GM18517 (cell line): Measurements from ENCODE around the gene CNST.

Experiments
- ATAC-seq: cut with Tn5 transposase; IDR thresholded peaks from one replicate; pipeline ENCODE4 v1.9.1; 2021; ENCODE audit warnings: mild to moderate bottlenecking, moderate library complexity; ENCODE audit not compliant: unreplicated experiment

CNST gene

DNA sequence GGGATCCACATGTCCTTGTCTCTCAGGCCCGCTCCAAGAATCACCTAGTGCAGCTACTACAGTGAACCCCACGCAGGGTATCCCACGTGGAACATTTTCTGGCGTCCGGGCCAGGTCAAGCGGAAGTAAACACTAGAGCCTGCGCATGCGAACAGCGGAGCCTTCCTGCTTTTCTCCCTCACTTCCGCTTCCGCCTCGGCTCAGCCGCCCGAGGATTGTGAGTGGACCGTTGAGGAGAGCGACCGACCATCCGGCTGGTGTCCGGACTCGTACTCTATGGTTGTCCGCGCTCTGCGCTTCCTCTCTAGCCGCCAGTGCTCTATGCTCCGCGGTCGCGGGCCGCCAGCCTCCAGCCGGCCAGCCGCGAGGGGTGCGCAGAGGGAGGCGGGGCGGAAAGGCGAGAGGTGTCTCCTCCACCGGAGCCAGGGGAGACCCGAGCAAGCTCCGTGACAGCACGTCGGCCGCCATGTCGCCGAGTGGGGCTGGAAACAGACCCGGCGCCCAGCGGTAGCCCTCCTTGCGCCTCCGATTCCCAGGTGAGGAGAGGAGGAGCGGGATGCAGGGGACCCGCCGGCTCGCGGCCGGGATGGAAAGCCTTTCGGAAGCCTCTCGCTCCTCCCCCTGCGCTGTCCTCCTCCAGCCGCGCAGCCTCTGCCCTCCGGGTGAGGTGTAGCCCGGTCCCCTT, at the start of gene CNST, which contains the start of gene TFB2M:
Gene CNST (plus strand): TSS at position 329 of the 685 bp plus-strand sequence. CDS start 25,107 bp downstream, outside the sequence.
Gene TFB2M (minus strand): TSS at position 134 of the 685 bp plus-strand sequence. CDS start 123 bp downstream, at position 11.
- ATAC-seq = peak; percentile 94

- ATAC-seq = no peak
Measured at GRCh38 chr1:246517391-246517790, 48.9 kb upstream of the CNST start.

GRCh38 chr1:246518456-246519205, 47.6 kb upstream of the CNST start:
- no peak for ATAC-seq

GRCh38 chr1:246519514-246519913, 46.7 kb upstream of the CNST start:
- ATAC-seq = no peak

GRCh38 chr1:246526380-246526779, 39.9 kb upstream of the CNST start:
- no peak for ATAC-seq

DNA sequence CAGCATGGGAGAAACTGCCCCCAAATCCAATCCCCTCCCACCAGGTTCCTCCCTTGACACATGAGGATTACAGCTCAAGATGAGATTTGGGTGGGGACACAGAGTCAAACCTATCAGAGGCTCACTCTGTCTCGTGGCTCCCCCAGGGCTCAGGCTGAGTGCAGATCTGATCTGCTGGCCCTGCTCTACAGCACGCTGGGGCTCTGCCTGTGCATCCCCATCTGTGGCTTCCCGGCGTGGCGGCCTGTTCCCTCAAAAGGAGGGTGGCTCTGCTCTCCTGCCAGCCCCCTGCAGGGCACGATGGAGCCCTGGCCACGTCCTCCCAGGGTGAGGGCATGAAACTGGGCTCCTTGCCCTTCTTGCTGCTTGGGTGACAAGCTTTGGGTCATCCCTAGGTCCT, 39.3 kb upstream of the CNST start:
- no peak for ATAC-seq

DNA sequence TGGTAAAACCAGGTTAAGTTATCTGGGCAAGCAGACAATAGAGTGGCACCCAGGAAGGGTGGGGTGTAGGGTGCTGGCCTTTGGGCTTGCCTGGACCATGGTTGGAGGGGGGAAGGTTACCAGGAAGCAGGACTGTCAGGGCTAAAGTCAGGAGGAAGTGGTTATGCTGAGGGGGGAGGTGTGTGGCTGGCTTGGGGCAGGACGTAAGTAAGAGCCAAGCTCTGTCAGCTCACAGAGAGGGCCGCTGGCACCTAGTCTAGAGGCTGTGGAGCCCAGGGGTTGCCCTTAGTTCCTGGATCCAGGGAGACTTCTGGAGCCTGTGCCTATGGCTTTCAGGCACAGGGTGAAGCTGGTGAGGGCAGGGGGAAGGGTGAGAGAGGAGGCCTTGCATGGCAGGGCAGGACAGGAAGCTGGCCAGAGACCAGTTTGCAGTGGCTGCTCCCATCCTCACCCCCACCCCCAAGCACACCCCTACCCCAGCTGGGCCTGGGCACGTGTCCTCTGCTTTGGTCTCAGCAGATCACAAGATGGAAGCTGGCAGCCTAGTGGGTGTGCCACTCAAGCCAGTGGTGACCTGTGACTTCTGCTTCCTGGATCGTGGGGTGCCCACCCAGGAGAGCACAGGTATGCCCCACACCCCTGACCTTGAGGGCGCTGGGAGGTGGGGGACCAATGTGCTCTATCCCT, 38.7 kb upstream of the CNST start:
- no peak for ATAC-seq

DNA sequence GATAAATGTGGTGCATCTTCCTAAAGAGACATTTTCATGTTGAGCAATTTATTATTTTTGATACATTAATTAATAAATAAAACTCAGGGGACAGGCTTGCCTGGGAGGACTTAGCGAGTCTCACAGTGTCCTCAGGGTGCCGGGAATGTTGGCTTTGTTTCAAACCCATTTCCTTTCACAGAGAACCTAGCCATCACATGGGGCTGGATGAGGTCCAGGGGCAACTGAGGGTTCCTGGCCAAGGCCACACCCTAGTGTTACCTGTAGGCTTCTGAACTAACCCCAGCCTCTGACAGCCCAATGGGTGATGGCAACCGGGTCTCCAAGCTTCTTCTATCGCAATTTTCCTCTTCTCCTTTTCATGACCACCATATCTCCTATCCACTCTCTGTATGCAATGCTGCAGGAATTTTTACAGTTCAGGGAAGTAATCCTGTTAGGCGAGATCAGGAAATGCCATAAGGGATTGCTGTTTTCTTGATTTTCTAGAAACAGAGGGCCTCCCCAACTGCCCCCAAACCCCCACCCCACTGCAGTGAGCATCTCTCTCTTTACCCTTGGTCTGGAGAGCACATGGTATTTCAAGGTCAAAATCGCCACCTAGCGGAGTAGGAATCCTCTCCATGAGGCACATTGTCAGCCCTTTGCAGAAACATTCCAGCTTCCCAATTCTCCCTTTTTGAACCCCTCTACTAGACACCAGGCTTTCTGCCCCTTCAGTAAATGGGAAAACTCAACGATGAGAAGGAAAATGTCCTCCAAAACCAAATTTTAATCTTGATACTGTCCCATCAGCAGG, 37.1 kb upstream of the CNST start:
- ATAC-seq = no peak

DNA sequence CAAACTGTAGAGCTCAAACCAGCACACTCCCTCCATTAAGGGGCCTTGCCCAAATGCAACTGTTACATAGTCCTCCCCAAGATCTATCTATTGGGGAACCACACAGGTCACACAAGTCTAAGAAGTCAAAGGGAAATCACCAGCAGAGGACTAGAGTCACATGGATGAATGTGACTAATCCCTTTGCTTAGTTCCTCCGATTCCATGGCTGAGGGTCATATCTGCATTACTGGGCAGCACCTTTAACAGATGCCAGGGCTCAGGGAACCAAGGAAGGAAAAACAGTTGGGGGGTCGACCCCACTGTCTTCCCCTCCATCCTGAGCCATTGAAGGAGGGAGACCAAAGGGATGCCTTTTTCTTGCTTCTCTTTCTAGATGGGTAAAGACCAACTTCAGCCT, 35.8 kb upstream of the CNST start:
- ATAC-seq = no peak

DNA sequence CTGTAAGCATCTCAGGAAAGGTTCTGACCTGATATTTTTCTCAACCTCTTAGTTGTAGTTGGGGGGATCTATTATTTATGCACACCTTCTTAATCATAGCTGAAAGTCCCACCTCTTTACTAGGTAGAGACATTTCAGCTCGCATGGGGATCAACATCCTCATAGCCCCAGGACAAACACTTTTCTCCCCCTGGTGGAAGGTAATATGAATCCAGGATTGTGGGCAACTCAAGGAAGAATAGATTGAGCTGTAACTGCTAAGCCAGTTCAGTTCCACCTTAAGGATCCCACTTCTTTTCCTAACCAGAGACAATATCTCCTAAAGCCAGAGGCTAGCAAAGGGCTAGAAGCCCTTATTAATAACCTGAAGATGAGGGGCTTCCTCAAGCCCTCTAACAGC, 33.7 kb upstream of the CNST start:
- ATAC-seq = no peak

DNA sequence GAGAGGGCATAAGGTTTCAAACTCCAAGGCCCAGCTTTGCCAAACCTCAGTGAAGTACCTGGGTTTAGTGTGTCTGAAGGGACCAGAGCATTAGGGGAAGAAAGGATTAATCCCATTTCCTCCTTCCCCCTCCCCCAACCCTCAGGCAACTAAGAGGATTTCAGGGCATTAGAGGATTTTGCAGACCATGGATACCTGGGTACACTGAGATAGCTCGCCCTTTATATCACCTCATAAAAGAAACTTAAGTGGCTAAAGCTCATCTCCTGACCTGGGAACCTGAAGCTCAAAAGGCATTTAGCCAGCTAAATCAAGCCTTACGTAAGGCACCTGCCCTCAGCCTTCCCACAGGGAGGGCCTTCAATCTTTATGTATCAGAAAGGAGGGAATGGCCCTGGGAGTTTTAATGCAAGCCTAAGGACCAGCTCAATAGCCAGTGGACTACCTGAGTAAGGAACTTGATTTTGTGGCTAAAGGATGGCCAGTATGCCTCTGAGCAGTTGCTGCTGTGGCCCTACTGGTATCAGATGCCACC, 32.8 kb upstream of the CNST start:
- ATAC-seq = no peak

DNA sequence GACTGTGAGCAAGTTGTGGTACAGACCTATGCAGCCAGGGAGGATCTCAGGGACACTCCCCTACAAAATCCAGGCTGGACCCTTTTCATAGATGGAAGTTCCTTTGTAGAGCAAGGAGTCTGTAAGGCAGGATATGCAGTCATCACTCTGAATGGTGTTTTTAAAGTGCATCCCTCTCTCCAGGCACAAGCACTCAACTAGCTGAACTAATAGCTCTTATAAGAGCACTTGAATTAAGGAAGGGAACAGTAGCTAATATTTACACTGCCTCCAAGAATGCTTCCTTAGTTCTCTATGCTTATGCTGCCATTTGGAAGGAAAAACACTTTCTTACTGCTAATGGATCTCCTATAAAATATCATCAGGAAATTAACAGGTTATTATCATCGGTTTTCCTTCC, 32.1 kb upstream of the CNST start:
- ATAC-seq = no peak

- ATAC-seq = no peak
Measured at GRCh38 chr1:246537441-246537840, 28.8 kb upstream of the CNST start.

DNA sequence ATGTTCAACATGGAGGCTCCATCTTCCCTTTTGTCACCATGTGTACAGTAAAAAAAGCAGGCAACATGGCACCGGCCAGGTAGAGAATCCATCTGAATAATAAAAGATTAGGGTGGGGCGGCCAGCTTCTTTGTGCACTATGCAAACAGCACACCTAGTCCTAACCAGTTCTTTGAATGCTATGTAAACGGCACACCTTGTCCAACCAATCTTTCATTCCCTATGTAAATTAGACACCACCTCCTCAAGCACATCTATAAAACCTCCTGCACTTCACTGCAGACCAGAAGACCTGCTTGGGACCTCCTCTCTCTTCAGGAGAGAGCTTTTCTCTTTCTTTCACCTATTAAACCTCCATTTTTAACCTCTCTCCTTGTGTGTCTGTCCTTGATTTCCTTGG, 28.4 kb upstream of the CNST start:
- ATAC-seq = no peak

DNA sequence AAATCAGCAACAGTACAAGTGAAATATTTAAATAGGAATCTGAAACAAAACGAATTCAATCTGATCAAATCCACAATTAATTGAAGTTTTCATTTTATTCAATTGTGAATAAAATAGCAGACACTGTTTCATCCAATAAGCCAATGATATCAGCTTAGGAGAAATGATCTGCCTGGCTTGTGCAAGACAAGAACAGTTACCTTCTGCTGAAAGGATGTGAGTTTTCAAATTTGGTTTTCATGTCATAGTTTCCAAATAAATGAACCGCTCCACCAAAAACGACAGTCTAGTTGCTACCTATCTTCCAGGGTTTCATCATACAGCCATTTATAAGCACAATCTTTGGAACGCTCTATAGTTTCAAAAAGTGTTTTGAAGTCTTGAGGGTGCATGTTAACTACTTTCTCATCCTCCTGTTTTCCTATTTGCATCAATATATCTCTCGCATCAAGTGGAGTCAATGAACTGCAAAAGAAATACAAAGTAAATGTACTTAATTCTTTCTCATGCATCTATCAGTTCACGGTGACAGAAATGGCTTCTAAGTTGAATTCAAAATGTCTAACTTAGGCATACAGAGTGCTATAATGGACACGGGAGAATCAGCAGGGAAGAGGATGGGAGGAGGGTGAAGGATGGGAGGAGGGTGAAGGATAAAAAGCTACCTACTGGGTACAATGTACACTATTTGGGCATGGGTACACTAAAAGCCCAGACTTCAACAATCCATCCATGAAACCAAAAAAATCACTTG, 25.3 kb upstream of the CNST start:
- ATAC-seq = no peak

GRCh38 chr1:246544001-246544400, 22.3 kb upstream of the CNST start:
- no peak for ATAC-seq

- ATAC-seq = no peak
Measured at GRCh38 chr1:246549665-246550064, 16.6 kb upstream of the CNST start.

DNA sequence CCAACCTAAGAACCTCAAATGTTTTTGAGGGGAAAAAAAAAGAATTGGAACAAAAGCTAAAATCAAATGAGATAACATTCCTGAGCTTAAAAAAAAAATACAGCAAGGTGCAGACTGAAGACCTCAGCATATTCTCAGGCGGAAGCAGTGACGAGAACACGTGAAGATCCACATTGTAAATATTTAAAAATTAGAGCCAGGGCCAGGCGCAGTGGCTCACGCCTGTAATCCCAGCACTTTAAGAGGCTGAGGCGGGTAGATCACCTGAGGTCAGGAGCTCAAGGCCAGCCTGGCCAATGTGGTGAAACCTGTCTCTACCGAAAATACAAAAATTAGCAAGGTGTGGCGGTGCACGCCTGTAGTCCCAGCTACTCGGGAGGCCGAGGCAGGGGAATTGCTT, 15.9 kb upstream of the CNST start:
- no peak for ATAC-seq

DNA sequence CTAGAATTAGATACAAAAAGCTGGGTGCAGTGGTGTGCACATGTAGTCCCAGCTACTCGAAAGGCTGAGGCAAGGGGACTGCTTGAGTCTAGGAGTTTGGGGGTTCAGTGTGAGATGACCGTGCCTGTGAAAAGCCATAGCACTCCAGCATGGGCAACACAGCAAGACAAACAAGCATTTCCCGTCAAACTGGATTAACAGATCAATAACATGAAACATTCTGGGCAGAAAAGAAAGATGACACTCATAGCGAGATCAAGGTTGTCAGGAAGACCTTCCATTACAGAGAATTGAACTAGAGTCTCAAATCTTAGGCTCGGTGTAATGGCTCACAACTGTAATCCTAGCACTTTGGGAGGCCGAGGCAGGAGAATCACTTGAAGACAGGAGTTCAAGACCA, 14.1 kb upstream of the CNST start:
- ATAC-seq = no peak

DNA sequence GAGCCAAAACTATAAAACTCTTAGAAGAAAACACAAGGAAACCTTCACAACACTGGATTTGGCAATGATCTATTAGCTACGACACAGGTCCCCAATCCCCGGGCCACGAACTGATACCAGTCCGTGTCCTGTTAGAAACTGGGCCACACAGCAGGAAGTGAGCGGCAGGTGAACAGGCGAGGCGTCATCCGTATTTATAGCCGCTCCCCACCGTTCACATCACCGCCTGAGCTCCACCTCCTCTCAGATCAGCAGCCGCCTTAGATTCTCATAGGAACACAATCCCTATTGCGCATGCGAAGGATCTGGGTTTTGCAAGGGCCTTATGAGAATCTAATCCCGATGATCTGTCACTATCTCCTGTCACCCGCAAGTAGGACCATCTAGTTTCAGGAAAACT, 12.1 kb upstream of the CNST start:
- ATAC-seq = no peak
